HepG2 (cell line): ENCODE data around the gene ESYT3. TPM values are rescaled to one million over a fixed set of nuclear protein-coding genes. Genes with fewer than 3 reads are reported as not detected.

ENCODE experiments used
- ARHGAP35 ChIP-seq: sonication (generic); formaldehyde crosslinking; IDR thresholded peaks from 2 replicates; pipeline ENCODE4 v1.9.0; 2022; ENCODE audit warnings: mild to moderate bottlenecking, inconsistent platforms, moderate library complexity, missing genetic modification reagents, borderline replicate concordance
- CC2D1A ChIP-seq: sonication (generic); formaldehyde crosslinking; IDR thresholded peaks from 2 replicates; pipeline ENCODE4 v1.8.1; 2023; ENCODE audit warnings: mild to moderate bottlenecking, missing genetic modification reagents
- HNRNPLL ChIP-seq: fragments of 200-400 bp; formaldehyde crosslinking; IDR thresholded peaks from 2 replicates; pipeline ENCODE4 v1.6.1; 2017; ENCODE audit warnings: mild to moderate bottlenecking, low read depth, low read length; ENCODE audit not compliant: poor library complexity, severe bottlenecking
- MBD4 ChIP-seq: IDR thresholded peaks from 2 replicates; pipeline ENCODE4 v1.6.1; 2012; ENCODE audit warnings: low read length, inconsistent platforms, borderline replicate concordance
- MEIS1 ChIP-seq: sonication (generic); formaldehyde crosslinking; IDR thresholded peaks from 2 replicates; pipeline ENCODE4 v1.9.0; 2021; ENCODE audit warnings: mild to moderate bottlenecking, missing genetic modification reagents, moderate library complexity, borderline replicate concordance
- SP1 ChIP-seq, 2 experiments: fragments of 450-650 bp in 1 of 2; sonication (generic) in 1 of 2; formaldehyde crosslinking in 1 of 2; IDR thresholded peaks; 2 replicates each; pipeline versions ENCODE4 v1.4.0 to v1.6.1; 2016 to 2020; ENCODE audit warnings: missing genetic modification reagents in 1 of 2
- ZFP41 ChIP-seq: sonication (generic); formaldehyde crosslinking; IDR thresholded peaks from 2 replicates; pipeline ENCODE4 v1.4.0; 2020; ENCODE audit warnings: mild to moderate bottlenecking, missing genetic modification reagents, borderline replicate concordance
- ZNF230 ChIP-seq: sonication (generic); formaldehyde crosslinking; IDR thresholded peaks from 2 replicates; pipeline ENCODE4 v1.4.0; 2020; ENCODE audit warnings: mild to moderate bottlenecking, missing genetic modification reagents
- ZNF350 ChIP-seq: sonication (generic); formaldehyde crosslinking; IDR thresholded peaks from 2 replicates; pipeline ENCODE4 v1.4.0; 2020; ENCODE audit warnings: mild to moderate bottlenecking, low read depth, missing genetic modification reagents, borderline replicate concordance
- ZNF382 ChIP-seq: sonication (generic); formaldehyde crosslinking; IDR thresholded peaks from 2 replicates; pipeline ENCODE4 v1.5.0; 2020; ENCODE audit warnings: missing genetic modification reagents, mild to moderate bottlenecking, borderline replicate concordance
- ZNF563 ChIP-seq: sonication (generic); formaldehyde crosslinking; IDR thresholded peaks from 2 replicates; pipeline ENCODE4 v1.8.0; 2022; ENCODE audit warnings: mild to moderate bottlenecking, moderate library complexity, missing genetic modification reagents
- polyA plus RNA-seq, 8 experiments: library from polyadenylated mRNA; depleted of rRNA in 3 of 8; stranded (reverse) in 7 of 8; unstranded in 1 of 8; fragments of >200 nt; fragmentation: Illumina TruSeq in 4 of 8; extraction: Trizol in 4 of 8; gene quantifications; 2 replicates each; pipeline versions ENCODE4 v1.2.1 to v1.2.3, GENCODE V29; 2011 to 2016; ENCODE audit warnings: low read depth in 4 of 8, missing spikeins in 1 of 8, mixed read lengths in 1 of 8; ENCODE audit not compliant: insufficient read depth in 1 of 8
- total RNA-seq, 5 experiments: library from RNA; depleted of rRNA; stranded (reverse); fragments of >200 nt; fragmentation: Illumina TruSeq; extraction: Trizol; gene quantifications; 2 replicates each; pipeline ENCODE4 v1.2.3, GENCODE V29; 2016; ENCODE audit warnings: low read depth in 1 of 5
- TF ChIP-seq, protein P1 (sequence below): sonication (generic); formaldehyde crosslinking; IDR thresholded peaks from 2 replicates; pipeline ENCODE4 v1.8.0; 2022; ENCODE audit warnings: mild to moderate bottlenecking, missing genetic modification reagents, moderate library complexity
- TF ChIP-seq, protein P2 (sequence below): sonication (generic); formaldehyde crosslinking; IDR thresholded peaks from 2 replicates; pipeline ENCODE4 v1.5.0; 2020; ENCODE audit warnings: mild to moderate bottlenecking, missing genetic modification reagents
- TF ChIP-seq, protein P3 (sequence below): sonication (generic); formaldehyde crosslinking; IDR thresholded peaks from 2 replicates; pipeline ENCODE4 v1.9.0; 2022; ENCODE audit warnings: missing genetic modification reagents, mild to moderate bottlenecking, borderline replicate concordance
- TF ChIP-seq, protein P4 (sequence below): IDR thresholded peaks from 2 replicates; pipeline ENCODE4 v1.6.1; 2016; ENCODE audit warnings: missing biosample characterization, missing genetic modification reagents, low read depth
- TF ChIP-seq, protein P5 (sequence below): sonication (generic); formaldehyde crosslinking; conservative IDR thresholded peaks from 2 replicates; pipeline ENCODE4 v1.8.0; 2022; ENCODE audit warnings: mild to moderate bottlenecking, moderate library complexity, missing genetic modification reagents
- TF ChIP-seq, protein P6 (sequence below): IDR thresholded peaks from 2 replicates; pipeline ENCODE4 v1.6.1; 2018; ENCODE audit warnings: missing genetic modification reagents
- TF ChIP-seq, protein P7 (sequence below): sonication (generic); formaldehyde crosslinking; IDR thresholded peaks from 2 replicates; pipeline ENCODE4 v1.4.0; 2020; ENCODE audit warnings: missing genetic modification reagents

Gene ESYT3
- total and polyA plus RNA-seq, 2 of the 13 experiments (the other 11 are each of a cell fraction or from before 2014, with no cell fraction given) = 1.5 to 4.1 TPM

DNA sequence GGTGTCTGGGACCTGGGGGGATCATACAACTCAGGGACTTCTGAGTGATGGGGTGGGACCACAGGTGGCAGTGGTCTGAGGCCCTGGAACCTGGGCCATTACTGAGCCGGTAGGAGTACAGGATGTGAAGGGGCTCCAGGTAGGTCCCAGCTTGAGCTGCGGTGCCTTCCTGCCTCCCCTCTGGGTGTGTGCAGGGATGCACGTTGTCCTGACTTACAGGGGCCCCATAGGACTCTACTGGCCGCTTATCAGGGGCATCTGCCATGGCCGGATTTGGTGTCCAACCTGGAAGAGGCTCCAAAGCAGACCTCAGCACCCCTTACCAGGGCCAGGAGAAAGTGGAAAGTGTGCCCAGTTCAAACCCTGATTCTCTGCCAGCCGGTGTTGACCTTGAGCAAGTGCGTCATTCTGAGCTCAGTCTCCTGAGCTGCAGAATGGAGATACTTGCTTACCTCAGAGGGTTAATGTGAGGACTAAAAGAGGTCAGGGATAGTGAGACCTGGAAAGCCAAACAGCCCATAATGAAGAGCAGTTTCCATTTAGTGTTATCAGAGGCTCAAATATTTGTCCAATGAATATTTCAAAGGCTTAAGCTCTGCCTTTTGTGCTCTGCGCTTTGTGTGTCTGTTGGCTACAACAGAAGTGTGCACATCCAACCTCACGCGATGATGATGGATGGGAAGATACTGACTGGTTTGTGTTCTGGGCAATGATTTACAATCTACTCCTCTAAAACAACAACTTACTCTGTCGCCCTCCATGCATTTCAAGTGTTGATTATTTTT, 35.4 kb upstream of the ESYT3 start (continued):
- TF ChIP-seq, protein P1, sequence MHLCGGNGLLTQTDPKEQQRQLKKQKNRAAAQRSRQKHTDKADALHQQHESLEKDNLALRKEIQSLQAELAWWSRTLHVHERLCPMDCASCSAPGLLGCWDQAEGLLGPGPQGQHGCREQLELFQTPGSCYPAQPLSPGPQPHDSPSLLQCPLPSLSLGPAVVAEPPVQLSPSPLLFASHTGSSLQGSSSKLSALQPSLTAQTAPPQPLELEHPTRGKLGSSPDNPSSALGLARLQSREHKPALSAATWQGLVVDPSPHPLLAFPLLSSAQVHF (CRISPR knock-in tag) = no peak
- TF ChIP-seq ARHGAP35 (CRISPR knock-in tag) = no peak
- TF ChIP-seq ZNF230 (CRISPR knock-in tag) = no peak
- TF ChIP-seq, protein P2, sequence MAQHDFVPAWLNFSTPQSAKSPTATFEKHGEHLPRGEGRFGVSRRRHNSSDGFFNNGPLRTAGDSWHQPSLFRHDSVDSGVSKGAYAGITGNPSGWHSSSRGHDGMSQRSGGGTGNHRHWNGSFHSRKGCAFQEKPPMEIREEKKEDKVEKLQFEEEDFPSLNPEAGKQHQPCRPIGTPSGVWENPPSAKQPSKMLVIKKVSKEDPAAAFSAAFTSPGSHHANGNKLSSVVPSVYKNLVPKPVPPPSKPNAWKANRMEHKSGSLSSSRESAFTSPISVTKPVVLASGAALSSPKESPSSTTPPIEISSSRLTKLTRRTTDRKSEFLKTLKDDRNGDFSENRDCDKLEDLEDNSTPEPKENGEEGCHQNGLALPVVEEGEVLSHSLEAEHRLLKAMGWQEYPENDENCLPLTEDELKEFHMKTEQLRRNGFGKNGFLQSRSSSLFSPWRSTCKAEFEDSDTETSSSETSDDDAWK (CRISPR knock-in tag) = no peak
- TF ChIP-seq, protein P3, sequence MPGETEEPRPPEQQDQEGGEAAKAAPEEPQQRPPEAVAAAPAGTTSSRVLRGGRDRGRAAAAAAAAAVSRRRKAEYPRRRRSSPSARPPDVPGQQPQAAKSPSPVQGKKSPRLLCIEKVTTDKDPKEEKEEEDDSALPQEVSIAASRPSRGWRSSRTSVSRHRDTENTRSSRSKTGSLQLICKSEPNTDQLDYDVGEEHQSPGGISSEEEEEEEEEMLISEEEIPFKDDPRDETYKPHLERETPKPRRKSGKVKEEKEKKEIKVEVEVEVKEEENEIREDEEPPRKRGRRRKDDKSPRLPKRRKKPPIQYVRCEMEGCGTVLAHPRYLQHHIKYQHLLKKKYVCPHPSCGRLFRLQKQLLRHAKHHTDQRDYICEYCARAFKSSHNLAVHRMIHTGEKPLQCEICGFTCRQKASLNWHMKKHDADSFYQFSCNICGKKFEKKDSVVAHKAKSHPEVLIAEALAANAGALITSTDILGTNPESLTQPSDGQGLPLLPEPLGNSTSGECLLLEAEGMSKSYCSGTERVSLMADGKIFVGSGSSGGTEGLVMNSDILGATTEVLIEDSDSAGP (CRISPR knock-in tag) = no peak
- TF ChIP-seq, protein P4, sequence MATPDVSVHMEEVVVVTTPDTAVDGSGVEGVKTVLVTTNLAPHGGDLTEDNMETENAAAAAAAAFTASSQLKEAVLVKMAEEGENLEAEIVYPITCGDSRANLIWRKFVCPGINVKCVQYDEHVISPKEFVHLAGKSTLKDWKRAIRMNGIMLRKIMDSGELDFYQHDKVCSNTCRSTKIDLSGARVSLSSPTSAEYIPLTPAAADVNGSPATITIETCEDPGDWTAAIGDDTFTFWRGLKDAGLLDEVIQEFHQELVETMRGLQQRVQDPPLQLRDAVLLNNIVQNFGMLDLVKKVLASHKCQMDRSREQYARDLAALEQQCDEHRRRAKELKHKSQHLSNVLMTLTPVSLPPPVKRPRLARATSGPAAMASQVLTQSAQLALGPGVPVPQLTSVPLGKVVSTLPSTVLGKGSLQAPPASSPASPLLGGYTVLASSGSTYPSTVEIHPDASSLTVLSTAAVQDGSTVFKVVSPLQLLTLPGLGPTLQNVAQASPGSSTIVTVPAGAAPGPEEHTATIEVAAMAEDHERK (CRISPR knock-in tag) = no peak
- TF ChIP-seq ZNF350 (CRISPR knock-in tag) = no peak
- no peak; the same call in 1 of the 2 replicates for TF ChIP-seq MBD4
- no peak for TF ChIP-seq CC2D1A (CRISPR knock-in tag)
- no peak for TF ChIP-seq ZNF563 (CRISPR knock-in tag)
- TF ChIP-seq, protein P5, sequence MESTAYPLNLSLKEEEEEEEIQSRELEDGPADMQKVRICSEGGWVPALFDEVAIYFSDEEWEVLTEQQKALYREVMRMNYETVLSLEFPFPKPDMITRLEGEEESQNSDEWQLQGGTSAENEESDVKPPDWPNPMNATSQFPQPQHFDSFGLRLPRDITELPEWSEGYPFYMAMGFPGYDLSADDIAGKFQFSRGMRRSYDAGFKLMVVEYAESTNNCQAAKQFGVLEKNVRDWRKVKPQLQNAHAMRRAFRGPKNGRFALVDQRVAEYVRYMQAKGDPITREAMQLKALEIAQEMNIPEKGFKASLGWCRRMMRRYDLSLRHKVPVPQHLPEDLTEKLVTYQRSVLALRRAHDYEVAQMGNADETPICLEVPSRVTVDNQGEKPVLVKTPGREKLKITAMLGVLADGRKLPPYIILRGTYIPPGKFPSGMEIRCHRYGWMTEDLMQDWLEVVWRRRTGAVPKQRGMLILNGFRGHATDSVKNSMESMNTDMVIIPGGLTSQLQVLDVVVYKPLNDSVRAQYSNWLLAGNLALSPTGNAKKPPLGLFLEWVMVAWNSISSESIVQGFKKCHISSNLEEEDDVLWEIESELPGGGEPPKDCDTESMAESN (CRISPR knock-in tag) = no peak
- no peak for TF ChIP-seq HNRNPLL
- TF ChIP-seq ZNF382 (CRISPR knock-in tag) = no peak
- TF ChIP-seq, protein P6, sequence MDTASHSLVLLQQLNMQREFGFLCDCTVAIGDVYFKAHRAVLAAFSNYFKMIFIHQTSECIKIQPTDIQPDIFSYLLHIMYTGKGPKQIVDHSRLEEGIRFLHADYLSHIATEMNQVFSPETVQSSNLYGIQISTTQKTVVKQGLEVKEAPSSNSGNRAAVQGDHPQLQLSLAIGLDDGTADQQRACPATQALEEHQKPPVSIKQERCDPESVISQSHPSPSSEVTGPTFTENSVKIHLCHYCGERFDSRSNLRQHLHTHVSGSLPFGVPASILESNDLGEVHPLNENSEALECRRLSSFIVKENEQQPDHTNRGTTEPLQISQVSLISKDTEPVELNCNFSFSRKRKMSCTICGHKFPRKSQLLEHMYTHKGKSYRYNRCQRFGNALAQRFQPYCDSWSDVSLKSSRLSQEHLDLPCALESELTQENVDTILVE = no peak
- TF ChIP-seq, protein P7, sequence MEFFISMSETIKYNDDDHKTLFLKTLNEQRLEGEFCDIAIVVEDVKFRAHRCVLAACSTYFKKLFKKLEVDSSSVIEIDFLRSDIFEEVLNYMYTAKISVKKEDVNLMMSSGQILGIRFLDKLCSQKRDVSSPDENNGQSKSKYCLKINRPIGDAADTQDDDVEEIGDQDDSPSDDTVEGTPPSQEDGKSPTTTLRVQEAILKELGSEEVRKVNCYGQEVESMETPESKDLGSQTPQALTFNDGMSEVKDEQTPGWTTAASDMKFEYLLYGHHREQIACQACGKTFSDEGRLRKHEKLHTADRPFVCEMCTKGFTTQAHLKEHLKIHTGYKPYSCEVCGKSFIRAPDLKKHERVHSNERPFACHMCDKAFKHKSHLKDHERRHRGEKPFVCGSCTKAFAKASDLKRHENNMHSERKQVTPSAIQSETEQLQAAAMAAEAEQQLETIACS (CRISPR knock-in tag) = no peak
- TF ChIP-seq ZFP41 = no peak
- no peak for TF ChIP-seq SP1 (IDR thresholded peaks at IDR 0.05)
- no peak for TF ChIP-seq SP1 (CRISPR knock-in tag; IDR thresholded peaks at IDR 0.05)
- no peak; the same call in 1 of the 2 replicates for TF ChIP-seq MEIS1 (CRISPR knock-in tag)
